Endothelial cell (in vitro differentiated cells): ENCODE measurements around the gene APOL2. TPM values are rescaled to one million over a fixed set of nuclear protein-coding genes. Genes with fewer than 3 reads are reported as not detected.

Source experiments
- DNase-seq: peaks from one replicate; pipeline ENCODE4 v3.0.0; 2021; ENCODE audit warnings: low spot score
- H3K27ac Mint-ChIP-seq: one replicate; pipeline ENCODE4 v1.8.0; 2021; ENCODE audit warnings: mixed read lengths, inconsistent platforms; ENCODE audit not compliant: unreplicated experiment
- H3K27me3 Mint-ChIP-seq: one replicate; pipeline ENCODE4 v1.8.0; 2021; ENCODE audit warnings: mild to moderate bottlenecking, moderate library complexity, mixed read lengths, inconsistent platforms; ENCODE audit not compliant: unreplicated experiment
- H3K36me3 Mint-ChIP-seq: one replicate; pipeline ENCODE4 v1.8.0; 2021; ENCODE audit warnings: mild to moderate bottlenecking, low read depth, mixed read lengths, inconsistent platforms; ENCODE audit not compliant: unreplicated experiment
- H3K4me1 Mint-ChIP-seq: one replicate; pipeline ENCODE4 v1.8.0; 2021; ENCODE audit warnings: mild to moderate bottlenecking, mixed read lengths, inconsistent platforms; ENCODE audit not compliant: unreplicated experiment
- H3K4me3 Mint-ChIP-seq: one replicate; pipeline ENCODE4 v1.8.0; 2021; ENCODE audit warnings: mild to moderate bottlenecking, mixed read lengths, inconsistent platforms; ENCODE audit not compliant: unreplicated experiment
- H3K9me3 Mint-ChIP-seq: one replicate; pipeline ENCODE4 v1.8.0; 2021; ENCODE audit warnings: mixed read lengths, inconsistent platforms; ENCODE audit not compliant: unreplicated experiment
- CTCF ChIP-seq: fragments of 200-600 bp; sonication (generic); IDR thresholded peaks from one replicate; pipeline ENCODE4 v1.5.0; 2021; ENCODE audit warnings: antibody characterized with exemption; ENCODE audit not compliant: unreplicated experiment
- total RNA-seq: library from RNA; stranded (reverse); fragmentation: NEBNext Ultra II Directional; extraction: Animal tissue kit (Norgen Biotek cat#: 25700); gene quantifications from one replicate; pipeline ENCODE4 v1.2.1, GENCODE V29; 2021; ENCODE audit not compliant: unreplicated experiment

APOL2 gene
- total RNA-seq, 1 donor from 2014 or later, result 55.3 TPM

DNA sequence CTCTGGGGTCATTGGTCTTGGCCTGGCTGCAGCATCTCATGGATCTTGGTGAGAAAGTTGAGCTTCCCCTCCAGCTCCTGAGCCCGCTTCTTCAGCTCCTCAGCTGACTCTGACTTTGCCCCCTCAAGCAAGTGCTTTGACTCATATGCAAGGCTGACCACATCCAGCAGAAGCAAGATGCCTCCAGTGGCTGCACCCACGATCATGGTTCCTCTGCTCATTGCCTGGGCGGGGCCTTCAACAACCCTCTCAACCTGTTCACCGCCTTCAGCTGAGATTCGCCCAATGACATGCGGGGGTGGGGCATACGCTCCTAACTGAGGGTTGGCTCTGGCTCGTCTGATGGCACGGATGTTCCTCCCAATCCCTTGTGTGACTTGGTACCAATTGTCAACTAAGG lies 11.9 kb downstream of the APOL2 start:
- no peaks in the 10 kb centered on the region for H3K9me3 Mint-ChIP-seq
- H3K4me3 Mint-ChIP-seq, result no peak overlapping the region
- DNase-seq, result no peak
- peaks cover 6% of the 10 kb centered on the region for H3K27me3 Mint-ChIP-seq
- H3K27ac Mint-ChIP-seq, result no peak overlapping the region
- peaks cover 20% of the 10 kb centered on the region for H3K4me1 Mint-ChIP-seq
- peaks cover 41% of the 10 kb centered on the region for H3K36me3 Mint-ChIP-seq
- no peak for TF ChIP-seq CTCF

DNA sequence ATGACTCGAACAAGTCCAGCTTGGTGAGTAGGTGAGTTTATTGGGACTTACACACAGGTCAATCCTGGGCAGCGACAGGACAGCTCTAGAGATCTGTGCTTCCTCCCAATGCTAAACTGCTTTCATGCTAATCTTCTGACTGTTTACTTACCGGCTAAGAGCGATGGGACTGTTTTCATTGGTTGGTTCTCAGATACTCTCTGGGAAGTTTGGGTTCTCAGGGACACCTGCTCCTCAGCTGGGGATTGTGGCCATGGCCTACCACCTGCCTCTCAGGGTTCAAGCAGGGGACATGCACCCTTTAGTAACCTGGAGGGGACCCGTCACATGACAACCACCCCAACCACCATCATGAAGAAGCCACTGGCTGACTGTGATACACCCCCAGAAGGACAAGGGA lies 13.1 kb downstream of the APOL2 start:
- Mint-ChIP-seq H3K4me1 (peaks cover 17% of the 10 kb centered on the region), H3K36me3 (peaks cover 31% of the 10 kb centered on the region), H3K27ac (no peak overlapping the region), H3K4me3 (no peak overlapping the region), H3K27me3 (peaks cover 3% of the 10 kb centered on the region), H3K9me3 (no peaks in the 10 kb centered on the region)
- no peak for DNase-seq
- TF ChIP-seq CTCF, result no peak

GRCh38 chr22:36225333-36225922 lies 13.9 kb downstream of the APOL2 start:
- H3K9me3 Mint-ChIP-seq, result no peaks in the 10 kb centered on the region

GRCh38 chr22:36224245-36224644 lies 15.1 kb downstream of the APOL2 start:
- Mint-ChIP-seq H3K36me3 (peaks cover 18% of the 10 kb centered on the region), H3K27ac (no peak overlapping the region), H3K4me1 (peaks cover 23% of the 10 kb centered on the region), H3K9me3 (no peaks in the 10 kb centered on the region), H3K4me3 (no peak overlapping the region), H3K27me3 (peaks cover 2% of the 10 kb centered on the region)
- no peak for DNase-seq
- TF ChIP-seq CTCF, result no peak

More at GRCh38 chr22:36225333-36225922, 13.9 kb downstream of the APOL2 start:
- no peak for TF ChIP-seq CTCF
- H3K36me3 Mint-ChIP-seq, result peaks cover 23% of the 10 kb centered on the region
- peaks cover 2% of the 10 kb centered on the region for H3K27me3 Mint-ChIP-seq
- no peak overlapping the region for H3K4me3 Mint-ChIP-seq
- H3K4me1 Mint-ChIP-seq, result peaks cover 20% of the 10 kb centered on the region
- DNase-seq, result no peak
- no peak overlapping the region for H3K27ac Mint-ChIP-seq

DNA sequence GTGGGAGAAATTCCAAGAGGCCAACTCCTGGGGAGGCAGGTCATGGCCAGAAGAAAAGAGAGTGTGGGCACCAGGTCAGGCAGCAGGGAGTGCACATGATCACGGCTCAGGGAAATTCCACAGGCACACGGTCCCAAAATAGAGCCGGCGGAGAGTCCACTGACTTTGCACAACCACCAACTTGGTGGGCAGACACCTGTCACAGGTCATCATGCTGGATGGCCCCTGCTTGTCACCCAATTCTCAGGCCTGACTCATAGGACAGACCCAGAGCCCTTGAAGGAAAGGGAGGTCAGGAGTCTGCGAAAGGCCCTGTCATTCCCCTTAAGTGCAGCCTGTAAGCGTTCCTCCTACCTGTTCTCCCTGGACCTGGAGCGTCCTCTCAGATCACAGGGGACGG lies 15.8 kb downstream of the APOL2 start:
- Mint-ChIP-seq H3K27ac (no peak overlapping the region), H3K4me3 (no peak overlapping the region), H3K27me3 (peaks cover 2% of the 10 kb centered on the region), H3K4me1 (peaks cover 23% of the 10 kb centered on the region), H3K9me3 (no peaks in the 10 kb centered on the region), H3K36me3 (peaks cover 12% of the 10 kb centered on the region)
- no peak for TF ChIP-seq CTCF
- DNase-seq, result no peak
